Measurements from ENCODE around the gene CBX6.

The CBX6 gene

GRCh38 chr22:38891256-38891655, 19.2 kb upstream of the CBX6 start:
- no peaks in the 10 kb centered on the region for H3K4me1 ChIP-seq
- no peak for TF ChIP-seq CTCF (IDR thresholded peaks at IDR 0.05)
- H3K4me3 ChIP-seq (ENCODE audit: low read depth, low read length): no peak overlapping the region
- H3K27me3 ChIP-seq (ENCODE audit: control insufficient read depth, insufficient read depth, low read length): no peaks in the 10 kb centered on the region
- H3K36me3 ChIP-seq (ENCODE audit: control insufficient read depth, insufficient read depth, low read length): no peaks in the 10 kb centered on the region
- H3K79me2 ChIP-seq: no peaks in the 10 kb centered on the region
- no peaks in the 10 kb centered on the region for H3K9me3 ChIP-seq (ENCODE audit: control insufficient read depth, low read length)
- no peak overlapping the region for H2AFZ ChIP-seq
- H3K9ac ChIP-seq: no peak overlapping the region
- no peak overlapping the region for H3K27ac ChIP-seq
- no peak overlapping the region for H3K4me2 ChIP-seq (ENCODE audit: low read length)

DNA sequence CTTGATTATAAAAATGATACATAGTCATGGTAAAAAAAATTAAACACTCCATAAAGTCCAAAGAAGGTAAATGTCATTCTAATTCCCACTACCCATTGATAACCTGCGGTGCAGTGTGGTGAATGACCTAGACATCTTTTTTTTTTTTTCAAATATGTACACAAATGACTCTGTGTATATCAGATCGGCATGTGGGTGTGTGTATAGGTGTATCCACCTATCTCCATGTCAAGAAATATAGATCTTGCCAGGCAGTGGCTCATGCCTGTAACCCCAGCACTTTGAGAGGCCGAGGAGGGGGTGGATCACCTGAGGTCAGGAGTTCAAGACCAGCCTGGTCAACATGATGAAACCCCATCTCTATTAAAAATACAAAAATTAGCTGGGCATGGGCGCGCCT, 18.4 kb upstream of the CBX6 start:
- Histone ChIP-seq H3K27ac (no peak overlapping the region), H3K9ac (no peak overlapping the region), H3K9me3 (ENCODE audit: control insufficient read depth, low read length) (no peaks in the 10 kb centered on the region), H3K4me2 (ENCODE audit: low read length) (no peak overlapping the region), H3K27me3 (ENCODE audit: control insufficient read depth, insufficient read depth, low read length) (no peaks in the 10 kb centered on the region), H3K4me1 (no peaks in the 10 kb centered on the region), H3K79me2 (no peaks in the 10 kb centered on the region), H2AFZ (no peak overlapping the region), H3K36me3 (ENCODE audit: control insufficient read depth, insufficient read depth, low read length) (no peaks in the 10 kb centered on the region), H3K4me3 (ENCODE audit: low read depth, low read length) (no peak overlapping the region)
- no peak for TF ChIP-seq CTCF (IDR thresholded peaks at IDR 0.05)

- H3K4me2 ChIP-seq (ENCODE audit: low read length): no peak overlapping the region
- H2AFZ ChIP-seq: no peak overlapping the region
- TF ChIP-seq CTCF (IDR thresholded peaks at IDR 0.05): no peak
- H3K9ac ChIP-seq: no peak overlapping the region
- H3K27ac ChIP-seq: no peak overlapping the region
- H3K79me2 ChIP-seq: no peaks in the 10 kb centered on the region
- no peaks in the 10 kb centered on the region for H3K36me3 ChIP-seq (ENCODE audit: control insufficient read depth, insufficient read depth, low read length)
- H3K4me3 ChIP-seq (ENCODE audit: low read depth, low read length): no peak overlapping the region
- H3K27me3 ChIP-seq (ENCODE audit: control insufficient read depth, insufficient read depth, low read length): no peaks in the 10 kb centered on the region
- H3K4me1 ChIP-seq: peaks cover 15% of the 10 kb centered on the region
- no peaks in the 10 kb centered on the region for H3K9me3 ChIP-seq (ENCODE audit: control insufficient read depth, low read length)
Observed at GRCh38 chr22:38886333-38886732, 14.3 kb upstream of the CBX6 start.

GRCh38 chr22:38882972-38883622, 11.1 kb upstream of the CBX6 start:
- H3K4me3 ChIP-seq (ENCODE audit: low read depth, low read length): no peak overlapping the region
- no peak overlapping the region for H3K4me2 ChIP-seq (ENCODE audit: low read length)
- H3K9ac ChIP-seq: no peak overlapping the region
- peaks cover 15% of the 10 kb centered on the region for H3K4me1 ChIP-seq
- no peaks in the 10 kb centered on the region for H3K9me3 ChIP-seq (ENCODE audit: control insufficient read depth, low read length)
- no peak for TF ChIP-seq CTCF (IDR thresholded peaks at IDR 0.05)
- no peaks in the 10 kb centered on the region for H3K27me3 ChIP-seq (ENCODE audit: control insufficient read depth, insufficient read depth, low read length)
- H3K79me2 ChIP-seq: no peaks in the 10 kb centered on the region
- H3K36me3 ChIP-seq (ENCODE audit: control insufficient read depth, insufficient read depth, low read length): no peaks in the 10 kb centered on the region
- peak overlapping the region; percentile 95 for H3K27ac ChIP-seq
- peak overlapping the region; percentile 83 for H2AFZ ChIP-seq

Data from parathyroid adenoma (tissue), 2 donors.